Measurements from ENCODE around the gene GALE.
A peak's percentile ranks its signal among the peaks of the same experiment; 100 is the strongest.

Gene GALE

GRCh38 chr1:23751050-23751814 is 49.3 kb downstream of the GALE start:
- ATAC-seq = no peak
- DNase-seq = peak; percentile 33

GRCh38 chr1:23748016-23748415 is 52.5 kb downstream of the GALE start:
- DNase-seq (no peak), ATAC-seq (no peak)

Data from stimulated activated naive CD8-positive, alpha-beta T cell treated with anti-CD3 and anti-CD28 coated beads, Interleukin-15, Interleukin-2, amounts not matched to agents 100 U/mL and 50 U/mL, for 24 hours (primary cell).